ENCODE measurements around the gene TMED9.

- TF ChIP-seq EZH2 (IDR thresholded peaks at IDR 0.05), result no peak
- TF ChIP-seq POLR2AphosphoS5 (IDR thresholded peaks at IDR 0.05; ENCODE audit: borderline replicate concordance, low read depth, low read length), result no peak
Measured at GRCh38 chr5:177590406-177590805, 1.6 kb upstream of the TMED9 start.

Measured in SK-N-MC (cell line).